Measurements from ENCODE around the gene COL19A1. TPM values are rescaled to one million over a fixed set of nuclear protein-coding genes. Genes with fewer than 3 reads are reported as not detected.

The COL19A1 gene
- total RNA-seq, 1 experiment from 2014 or later, result not detected

DNA sequence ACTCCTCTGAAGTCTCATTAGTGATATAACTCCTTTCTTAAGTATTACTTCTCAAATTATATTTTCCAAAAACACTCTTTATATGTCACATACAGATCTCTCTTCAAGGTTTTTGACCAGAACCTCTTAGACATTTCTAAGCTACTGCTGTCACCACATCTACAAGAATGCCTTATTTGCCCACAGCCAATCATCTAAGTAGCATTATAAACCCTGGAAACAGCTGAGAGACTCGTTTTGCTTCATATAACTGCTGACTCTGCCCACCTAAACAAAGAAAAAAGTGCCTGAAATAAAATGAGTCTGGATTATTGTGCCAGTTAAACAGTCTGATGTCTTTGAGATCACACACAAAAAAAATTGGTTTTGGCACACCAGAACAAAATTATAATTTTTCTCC is 270.6 kb downstream of the COL19A1 start:
- DNase-seq, result no peak
- H2AFZ ChIP-seq, result no peak overlapping the region
- H3K27ac ChIP-seq, result no peak overlapping the region
- TF ChIP-seq, protein P1, sequence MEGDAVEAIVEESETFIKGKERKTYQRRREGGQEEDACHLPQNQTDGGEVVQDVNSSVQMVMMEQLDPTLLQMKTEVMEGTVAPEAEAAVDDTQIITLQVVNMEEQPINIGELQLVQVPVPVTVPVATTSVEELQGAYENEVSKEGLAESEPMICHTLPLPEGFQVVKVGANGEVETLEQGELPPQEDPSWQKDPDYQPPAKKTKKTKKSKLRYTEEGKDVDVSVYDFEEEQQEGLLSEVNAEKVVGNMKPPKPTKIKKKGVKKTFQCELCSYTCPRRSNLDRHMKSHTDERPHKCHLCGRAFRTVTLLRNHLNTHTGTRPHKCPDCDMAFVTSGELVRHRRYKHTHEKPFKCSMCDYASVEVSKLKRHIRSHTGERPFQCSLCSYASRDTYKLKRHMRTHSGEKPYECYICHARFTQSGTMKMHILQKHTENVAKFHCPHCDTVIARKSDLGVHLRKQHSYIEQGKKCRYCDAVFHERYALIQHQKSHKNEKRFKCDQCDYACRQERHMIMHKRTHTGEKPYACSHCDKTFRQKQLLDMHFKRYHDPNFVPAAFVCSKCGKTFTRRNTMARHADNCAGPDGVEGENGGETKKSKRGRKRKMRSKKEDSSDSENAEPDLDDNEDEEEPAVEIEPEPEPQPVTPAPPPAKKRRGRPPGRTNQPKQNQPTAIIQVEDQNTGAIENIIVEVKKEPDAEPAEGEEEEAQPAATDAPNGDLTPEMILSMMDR (conservative IDR thresholded peaks at IDR 0.05), result no peak
- TF ChIP-seq EZH2 (IDR thresholded peaks at IDR 0.05; ENCODE audit: low read depth), result no peak
- no peak overlapping the region for H3K4me3 ChIP-seq
- no peaks in the 10 kb centered on the region for H3K9me2 ChIP-seq (ENCODE audit: insufficient read depth)
- no peaks in the 10 kb centered on the region for H4K20me1 ChIP-seq (ENCODE audit: insufficient read depth)
- H3F3A ChIP-seq (ENCODE audit: insufficient read depth, low read depth), result no peaks in the 10 kb centered on the region
- CTCF ChIA-PET, result no interaction called here
- BruUV-seq (replicated peaks), result no TSS peak
- H3K4me2 ChIP-seq, result no peak overlapping the region
- intact Hi-C loops (cut with micrococcal nuclease; ENCODE audit: unreplicated experiment), result no loop called here
- H3K9me3 ChIP-seq (ENCODE audit: insufficient read depth, low read depth), result no peaks in the 10 kb centered on the region
- no peaks in the 10 kb centered on the region for H3K27me3 ChIP-seq (ENCODE audit: insufficient read depth, low read depth)
- POLR2A ChIA-PET (ENCODE audit: unreplicated experiment), result no interaction called here
- no peaks in the 10 kb centered on the region for H3K36me3 ChIP-seq (ENCODE audit: low read depth)
- no peaks in the 10 kb centered on the region for H3K79me2 ChIP-seq (ENCODE audit: low read depth)
- H3K4me1 ChIP-seq (replicated peaks; ENCODE audit: insufficient read depth), result no peaks in the 10 kb centered on the region

DNA sequence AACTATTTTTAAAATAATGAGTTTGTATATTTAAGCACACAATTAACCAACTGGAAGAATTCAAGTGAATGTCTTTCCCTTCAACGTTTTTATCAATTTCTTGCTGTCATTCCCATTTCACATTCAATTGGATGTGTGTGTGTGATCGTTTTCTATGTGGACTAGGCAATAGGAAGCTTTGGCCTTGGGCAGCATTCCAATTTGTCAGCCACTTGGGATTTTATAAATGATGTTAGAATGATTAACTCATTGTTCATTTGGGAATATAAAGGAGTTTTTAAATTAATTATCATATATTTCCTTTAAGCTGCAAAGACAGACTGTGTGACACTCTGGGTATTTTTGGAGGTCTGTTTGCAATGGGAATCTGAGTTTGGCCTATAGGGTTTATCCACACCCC is 274.1 kb downstream of the COL19A1 start:
- no peak overlapping the region for H2AFZ ChIP-seq
- no peaks in the 10 kb centered on the region for H3F3A ChIP-seq (ENCODE audit: insufficient read depth, low read depth)
- no peaks in the 10 kb centered on the region for H3K27me3 ChIP-seq (ENCODE audit: insufficient read depth, low read depth)
- no peak overlapping the region for H3K4me3 ChIP-seq
- no peak overlapping the region for H3K27ac ChIP-seq
- H3K36me3 ChIP-seq (ENCODE audit: low read depth), result no peaks in the 10 kb centered on the region
- no peak for TF ChIP-seq EZH2 (IDR thresholded peaks at IDR 0.05; ENCODE audit: low read depth)
- TF ChIP-seq, protein P1 (conservative IDR thresholded peaks at IDR 0.05), result no peak
- H3K79me2 ChIP-seq (ENCODE audit: low read depth), result no peaks in the 10 kb centered on the region
- no peaks in the 10 kb centered on the region for H4K20me1 ChIP-seq (ENCODE audit: insufficient read depth)
- H3K4me1 ChIP-seq (replicated peaks; ENCODE audit: insufficient read depth), result no peaks in the 10 kb centered on the region
- no peak for DNase-seq
- intact Hi-C loops (cut with micrococcal nuclease; ENCODE audit: unreplicated experiment), result no loop called here
- no peaks in the 10 kb centered on the region for H3K9me2 ChIP-seq (ENCODE audit: insufficient read depth)
- ChIA-PET POLR2A (ENCODE audit: unreplicated experiment) (no interaction called here), CTCF (no interaction called here)
- BruUV-seq (replicated peaks), result no TSS peak
- no peak overlapping the region for H3K4me2 ChIP-seq
- no peaks in the 10 kb centered on the region for H3K9me3 ChIP-seq (ENCODE audit: insufficient read depth, low read depth)

DNA sequence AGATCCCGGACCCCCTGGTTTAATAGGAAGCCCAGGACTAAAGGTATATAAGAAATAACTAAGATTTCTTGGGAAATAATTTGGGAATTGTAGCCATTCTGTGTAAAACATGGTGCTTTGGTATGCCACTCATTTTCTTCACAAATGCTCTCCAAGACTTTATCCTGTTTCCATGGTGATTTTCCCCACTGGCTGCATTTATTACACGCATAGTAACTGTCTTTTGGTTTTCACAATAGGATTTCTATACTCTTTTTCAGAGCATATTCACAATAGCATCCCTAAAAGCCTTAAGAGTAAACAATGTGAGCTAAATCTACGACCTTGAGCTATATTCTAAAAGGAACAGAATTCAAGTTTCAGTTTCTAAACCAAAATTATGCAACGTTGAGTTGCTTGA is 275.7 kb downstream of the COL19A1 start:
- Histone ChIP-seq H3K27ac (no peak overlapping the region), H3F3A (ENCODE audit: insufficient read depth, low read depth) (no peaks in the 10 kb centered on the region), H3K4me3 (no peak overlapping the region), H4K20me1 (ENCODE audit: insufficient read depth) (no peaks in the 10 kb centered on the region), H3K79me2 (ENCODE audit: low read depth) (no peaks in the 10 kb centered on the region), H3K9me3 (ENCODE audit: insufficient read depth, low read depth) (no peaks in the 10 kb centered on the region), H3K27me3 (ENCODE audit: insufficient read depth, low read depth) (no peaks in the 10 kb centered on the region), H3K4me1 (replicated peaks; ENCODE audit: insufficient read depth) (no peaks in the 10 kb centered on the region), H3K9me2 (ENCODE audit: insufficient read depth) (no peaks in the 10 kb centered on the region), H3K36me3 (ENCODE audit: low read depth) (no peaks in the 10 kb centered on the region), H3K4me2 (no peak overlapping the region), H2AFZ (no peak overlapping the region)
- POLR2A ChIA-PET (ENCODE audit: unreplicated experiment), result no interaction called here
- no peak for DNase-seq
- CTCF ChIA-PET, result no interaction called here
- no peak for TF ChIP-seq EZH2 (IDR thresholded peaks at IDR 0.05; ENCODE audit: low read depth)
- TF ChIP-seq, protein P1 (conservative IDR thresholded peaks at IDR 0.05), result no peak
- intact Hi-C loops (cut with micrococcal nuclease; ENCODE audit: unreplicated experiment), result no loop called here
- BruUV-seq (replicated peaks), result no TSS peak

Data from PC-9 (cell line).